ENCODE results near the gene COL21A1.

Gene COL21A1

GRCh38 chr6:56241124-56241802, 6.1 kb downstream of the COL21A1 start:
- Histone ChIP-seq H2AFZ (ENCODE audit: low read depth) (no peak overlapping the region), H3K27me3 (ENCODE audit: insufficient read depth, low read depth) (no peaks in the 10 kb centered on the region), H3K27ac (no peak overlapping the region), H3K4me1 (ENCODE audit: low read depth, poor library complexity, severe bottlenecking) (no peaks in the 10 kb centered on the region), H3K36me3 (ENCODE audit: insufficient read depth) (no peaks in the 10 kb centered on the region), H3K4me2 (no peak overlapping the region), H3K79me2 (ENCODE audit: insufficient read depth, low read depth) (no peaks in the 10 kb centered on the region), H3K4me3 (IDR thresholded peaks at IDR 0.05; ENCODE audit: insufficient read depth, low read depth, low read length) (no peak overlapping the region), H3K9ac (no peak overlapping the region), H4K20me1 (ENCODE audit: insufficient read depth) (no peaks in the 10 kb centered on the region)
- TF ChIP-seq, protein P1, sequence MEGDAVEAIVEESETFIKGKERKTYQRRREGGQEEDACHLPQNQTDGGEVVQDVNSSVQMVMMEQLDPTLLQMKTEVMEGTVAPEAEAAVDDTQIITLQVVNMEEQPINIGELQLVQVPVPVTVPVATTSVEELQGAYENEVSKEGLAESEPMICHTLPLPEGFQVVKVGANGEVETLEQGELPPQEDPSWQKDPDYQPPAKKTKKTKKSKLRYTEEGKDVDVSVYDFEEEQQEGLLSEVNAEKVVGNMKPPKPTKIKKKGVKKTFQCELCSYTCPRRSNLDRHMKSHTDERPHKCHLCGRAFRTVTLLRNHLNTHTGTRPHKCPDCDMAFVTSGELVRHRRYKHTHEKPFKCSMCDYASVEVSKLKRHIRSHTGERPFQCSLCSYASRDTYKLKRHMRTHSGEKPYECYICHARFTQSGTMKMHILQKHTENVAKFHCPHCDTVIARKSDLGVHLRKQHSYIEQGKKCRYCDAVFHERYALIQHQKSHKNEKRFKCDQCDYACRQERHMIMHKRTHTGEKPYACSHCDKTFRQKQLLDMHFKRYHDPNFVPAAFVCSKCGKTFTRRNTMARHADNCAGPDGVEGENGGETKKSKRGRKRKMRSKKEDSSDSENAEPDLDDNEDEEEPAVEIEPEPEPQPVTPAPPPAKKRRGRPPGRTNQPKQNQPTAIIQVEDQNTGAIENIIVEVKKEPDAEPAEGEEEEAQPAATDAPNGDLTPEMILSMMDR (conservative IDR thresholded peaks at IDR 0.05; ENCODE audit: low read depth, low read length), result no peak

- Histone ChIP-seq H3K4me3 (IDR thresholded peaks at IDR 0.05; ENCODE audit: insufficient read depth, low read depth, low read length) (no peak overlapping the region), H2AFZ (ENCODE audit: low read depth) (no peak overlapping the region)
Measured at GRCh38 chr6:56238352-56238751, 9.0 kb downstream of the COL21A1 start.

DNA sequence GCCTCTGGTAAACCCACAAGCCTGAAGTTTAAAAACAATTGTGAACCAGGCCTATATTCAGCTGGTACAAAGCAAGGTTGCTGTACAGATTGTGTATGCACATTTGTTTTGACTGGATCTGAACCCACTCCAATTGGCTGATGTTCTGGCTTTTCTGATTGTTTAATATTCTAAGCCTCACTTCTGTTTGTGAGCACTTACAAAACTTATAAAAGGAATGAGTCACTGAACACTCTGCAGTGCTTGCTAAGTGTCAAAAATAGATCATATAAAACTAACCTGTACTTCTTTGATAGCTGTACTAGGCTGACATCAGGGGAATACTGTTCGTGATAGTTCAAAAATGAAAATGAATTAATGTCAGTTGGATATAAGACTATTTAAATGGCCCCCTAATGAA, 12.1 kb downstream of the COL21A1 start:
- H3K9ac ChIP-seq, result no peak overlapping the region
- H3K4me1 ChIP-seq (ENCODE audit: low read depth, poor library complexity, severe bottlenecking), result no peaks in the 10 kb centered on the region
- no peak overlapping the region for H3K4me3 ChIP-seq (IDR thresholded peaks at IDR 0.05; ENCODE audit: insufficient read depth, low read depth, low read length)
- no peak overlapping the region for H3K27ac ChIP-seq
- no peaks in the 10 kb centered on the region for H3K79me2 ChIP-seq (ENCODE audit: insufficient read depth, low read depth)
- H2AFZ ChIP-seq (ENCODE audit: low read depth), result no peak overlapping the region
- no peaks in the 10 kb centered on the region for H3K27me3 ChIP-seq (ENCODE audit: insufficient read depth, low read depth)
- no peaks in the 10 kb centered on the region for H3K36me3 ChIP-seq (ENCODE audit: insufficient read depth)
- no peak overlapping the region for H3K4me2 ChIP-seq
- TF ChIP-seq, protein P1 (conservative IDR thresholded peaks at IDR 0.05; ENCODE audit: low read depth, low read length), result no peak
- no peaks in the 10 kb centered on the region for H4K20me1 ChIP-seq (ENCODE audit: insufficient read depth)

More at GRCh38 chr6:56238352-56238751, 9.0 kb downstream of the COL21A1 start:
- no peaks in the 10 kb centered on the region for H3K79me2 ChIP-seq (ENCODE audit: insufficient read depth, low read depth)
- no peaks in the 10 kb centered on the region for H3K36me3 ChIP-seq (ENCODE audit: insufficient read depth)
- H4K20me1 ChIP-seq (ENCODE audit: insufficient read depth), result no peaks in the 10 kb centered on the region
- H3K27ac ChIP-seq, result no peak overlapping the region
- no peak overlapping the region for H3K9ac ChIP-seq
- H3K4me1 ChIP-seq (ENCODE audit: low read depth, poor library complexity, severe bottlenecking), result no peaks in the 10 kb centered on the region
- TF ChIP-seq, protein P1 (conservative IDR thresholded peaks at IDR 0.05; ENCODE audit: low read depth, low read length), result no peak
- no peak overlapping the region for H3K4me2 ChIP-seq
- no peaks in the 10 kb centered on the region for H3K27me3 ChIP-seq (ENCODE audit: insufficient read depth, low read depth)

- H3K79me2 ChIP-seq (ENCODE audit: insufficient read depth, low read depth), result no peaks in the 10 kb centered on the region
- no peaks in the 10 kb centered on the region for H3K36me3 ChIP-seq (ENCODE audit: insufficient read depth)
- no peak overlapping the region for H3K9ac ChIP-seq
- H3K27me3 ChIP-seq (ENCODE audit: insufficient read depth, low read depth), result no peaks in the 10 kb centered on the region
- H3K4me2 ChIP-seq, result no peak overlapping the region
- H3K4me1 ChIP-seq (ENCODE audit: low read depth, poor library complexity, severe bottlenecking), result no peaks in the 10 kb centered on the region
- H3K4me3 ChIP-seq (IDR thresholded peaks at IDR 0.05; ENCODE audit: insufficient read depth, low read depth, low read length), result no peak overlapping the region
- TF ChIP-seq, protein P1 (conservative IDR thresholded peaks at IDR 0.05; ENCODE audit: low read depth, low read length), result no peak
- no peak overlapping the region for H2AFZ ChIP-seq (ENCODE audit: low read depth)
- H4K20me1 ChIP-seq (ENCODE audit: insufficient read depth), result no peaks in the 10 kb centered on the region
- H3K27ac ChIP-seq, result no peak overlapping the region
Measured at GRCh38 chr6:56232436-56232835, 14.9 kb downstream of the COL21A1 start.

Measured in KMS-11 (cell line).